GM23338 (cell line): ENCODE data around the gene AEBP2. TPM values are rescaled to one million over a fixed set of nuclear protein-coding genes. Genes with fewer than 3 reads are reported as not detected.

Experiments
- ATAC-seq: fragments of 200-7000 bp; cut with Tn5 transposase; 3 replicates; pipeline ENCODE4 v1.9.1; 2020
- DNase-seq: peaks from one replicate; pipeline ENCODE4 v3.0.0-alpha.2; 2015; ENCODE audit warnings: low spot score
- H2AFZ ChIP-seq: fragments of 200-600 bp; sonication (generic); 2 replicates; pipeline ENCODE4 v1.8.0; 2016; ENCODE audit warnings: antibody characterized with exemption, mild to moderate bottlenecking, moderate library complexity
- H3F3A ChIP-seq: fragments of 200-600 bp; sonication (generic); replicated peaks from 2 replicates; pipeline ENCODE4 v1.8.0; 2017; ENCODE audit warnings: antibody characterized with exemption, mixed run types, low read depth
- H3K27ac ChIP-seq: fragments of 200-600 bp; sonication (generic); 2 replicates; pipeline ENCODE4 v1.6.1; 2016; ENCODE audit warnings: low read depth
- H3K27me3 ChIP-seq: fragments of 200-600 bp; sonication (generic); 2 replicates; pipeline ENCODE4 v1.8.0; 2016; ENCODE audit warnings: mild to moderate bottlenecking, mixed run types, moderate library complexity; ENCODE audit not compliant: insufficient read depth
- H3K36me3 ChIP-seq: fragments of 200-600 bp; sonication (generic); 2 replicates; pipeline ENCODE4 v1.8.0; 2016; ENCODE audit warnings: mild to moderate bottlenecking; ENCODE audit not compliant: insufficient read depth
- H3K4me1 ChIP-seq: fragments of 200-600 bp; sonication (generic); 2 replicates; pipeline ENCODE4 v1.8.0; 2016; ENCODE audit warnings: mild to moderate bottlenecking, moderate library complexity; ENCODE audit not compliant: insufficient read depth
- H3K4me2 ChIP-seq: fragments of 200-600 bp; sonication (generic); 2 replicates; pipeline ENCODE4 v1.7.1; 2017; ENCODE audit warnings: mixed run types
- H3K4me3 ChIP-seq: fragments of 200-600 bp; sonication (generic); 2 replicates; pipeline ENCODE4 v1.6.1; 2016; ENCODE audit warnings: mixed run types
- H3K79me2 ChIP-seq: fragments of 200-600 bp; sonication (generic); replicated peaks from 2 replicates; pipeline ENCODE4 v1.8.0; 2017; ENCODE audit warnings: mild to moderate bottlenecking; ENCODE audit not compliant: insufficient read depth
- H3K9me2 ChIP-seq: fragments of 200-600 bp; sonication (generic); 2 replicates; pipeline ENCODE4 v1.8.0; 2017; ENCODE audit not compliant: insufficient read depth
- H4K20me1 ChIP-seq: fragments of 200-600 bp; sonication (generic); replicated peaks from 2 replicates; pipeline ENCODE4 v1.8.0; 2017; ENCODE audit warnings: mild to moderate bottlenecking; ENCODE audit not compliant: insufficient read depth
- H3K27ac Mint-ChIP-seq: 2 replicates; pipeline ENCODE4 v1.8.0; 2020; ENCODE audit warnings: inconsistent platforms, mild to moderate bottlenecking, moderate library complexity, mixed read lengths
- H3K27me3 Mint-ChIP-seq: 3 replicates; pipeline ENCODE4 v1.8.0; 2022; ENCODE audit warnings: low read depth, mild to moderate bottlenecking, moderate library complexity, mixed read lengths, inconsistent platforms; ENCODE audit not compliant: insufficient read depth, poor library complexity
- H3K36me3 Mint-ChIP-seq: 3 replicates; pipeline ENCODE4 v1.8.0; 2021; ENCODE audit warnings: low read depth, mild to moderate bottlenecking, inconsistent platforms, moderate library complexity, mixed read lengths
- H3K4me1 Mint-ChIP-seq: 3 replicates; pipeline ENCODE4 v1.8.0; 2020; ENCODE audit warnings: mild to moderate bottlenecking, inconsistent platforms, mixed read lengths
- H3K4me3 Mint-ChIP-seq: 3 replicates; pipeline ENCODE4 v1.8.0; 2021; ENCODE audit warnings: moderate library complexity, mild to moderate bottlenecking, inconsistent platforms, mixed read lengths
- H3K9me3 Mint-ChIP-seq: 3 replicates; pipeline ENCODE4 v1.8.0; 2020; ENCODE audit warnings: moderate library complexity, mild to moderate bottlenecking, inconsistent platforms, mixed read lengths
- CREB1 ChIP-seq: fragments of 250-450 bp; sonication (Bioruptor Pico); IDR thresholded peaks from 2 replicates; pipeline ENCODE4 v1.5.0; 2020; ENCODE audit warnings: low read depth, mild to moderate bottlenecking, moderate library complexity
- CTCF ChIP-seq, 2 experiments: fragments of 200-600 bp in 1 of 2; sonication (generic) in 1 of 2; conservative IDR thresholded peaks; 2 replicates each; pipeline versions ENCODE4 v1.5.1 to v1.6.1; 2016 to 2017; ENCODE audit warnings: antibody characterized with exemption in 2 of 2, low read depth in 2 of 2, mild to moderate bottlenecking in 2 of 2, moderate library complexity in 1 of 2
- EZH2phosphoT487 ChIP-seq: fragments of 200-600 bp; sonication (generic); IDR thresholded peaks from one replicate; pipeline ENCODE4 v1.8.1; 2018; ENCODE audit warnings: antibody characterized with exemption; ENCODE audit not compliant: unreplicated experiment
- JUNB ChIP-seq: IDR thresholded peaks from one replicate; pipeline ENCODE4 v1.6.1; 2016; ENCODE audit warnings: antibody characterized with exemption; ENCODE audit not compliant: unreplicated experiment
- NANOG ChIP-seq: IDR thresholded peaks from 2 replicates; pipeline ENCODE4 v1.6.1; 2016; ENCODE audit warnings: antibody characterized with exemption, borderline replicate concordance
- REST ChIP-seq: IDR thresholded peaks from one replicate; pipeline ENCODE4 v1.6.1; 2018; ENCODE audit warnings: antibody characterized with exemption; ENCODE audit not compliant: unreplicated experiment
- STAT1 ChIP-seq: IDR thresholded peaks from one replicate; pipeline ENCODE4 v1.6.1; 2016; ENCODE audit warnings: antibody characterized with exemption; ENCODE audit not compliant: unreplicated experiment
- ZNF114 ChIP-seq: fragments of 250-450 bp; sonication (Bioruptor Pico); IDR thresholded peaks from 2 replicates; pipeline ENCODE4 v1.5.0; 2020; ENCODE audit warnings: mild to moderate bottlenecking, moderate library complexity
- polyA plus RNA-seq: library from polyadenylated mRNA; unstranded; fragments of >200 nt; fragmentation: Nextera tagmentation; extraction: Ambion mirVana; gene quantifications from 2 replicates; pipeline ENCODE4 v1.2.1, GENCODE V29; 2016
- total RNA-seq: library from RNA; depleted of rRNA; stranded (reverse); fragments of >200 nt; shearing (Covaris generic); gene quantifications from 2 replicates; pipeline ENCODE4 v1.2.3, GENCODE V29; 2014

Gene AEBP2
- total and polyA plus RNA-seq, 2 experiments from 2014 or later = 39.3 to 48.1 TPM

- H3K79me2 ChIP-seq = peaks cover 100% of the 10 kb centered on the region
- H3K4me1 ChIP-seq = peaks cover 51% of the 10 kb centered on the region
- peaks cover 93% of the 10 kb centered on the region for H4K20me1 ChIP-seq
- H3K4me3 ChIP-seq = no peak overlapping the region
- Mint-ChIP-seq H3K36me3 (peaks cover 48% of the 10 kb centered on the region), H3K4me3 (no peak overlapping the region; the same call in 2 of the 3 replicates), H3K4me1 (peaks cover 74% of the 10 kb centered on the region), H3K9me3 (no peaks in the 10 kb centered on the region; the same call in 2 of the 3 replicates), H3K27me3 (no peaks in the 10 kb centered on the region), H3K27ac (peak overlapping the region; percentile 89)
- H3K4me2 ChIP-seq = peak overlapping the region; percentile 4; the same call in 1 of the 2 replicates
- no peak overlapping the region for H3K27ac ChIP-seq
- ATAC-seq = no peak
- H3K9me2 ChIP-seq = no peaks in the 10 kb centered on the region
- H3F3A ChIP-seq = no peaks in the 10 kb centered on the region
- H3K36me3 ChIP-seq = no peaks in the 10 kb centered on the region
- no peaks in the 10 kb centered on the region for H3K27me3 ChIP-seq
- TF ChIP-seq EZH2phosphoT487 (no peak), STAT1 (no peak), JUNB (no peak), REST (no peak), ZNF114 (no peak), CTCF (conservative IDR thresholded peaks at IDR 0.05; ENCODE audit: low read depth in 2 of 2) (no peak)
- no peak for DNase-seq
- H2AFZ ChIP-seq = no peak overlapping the region
Observed at GRCh38 chr12:19453961-19454360, 14.7 kb downstream of the AEBP2 start.

- Mint-ChIP-seq H3K36me3 (peaks cover 48% of the 10 kb centered on the region), H3K4me3 (no peak overlapping the region), H3K27ac (no peak overlapping the region), H3K9me3 (no peaks in the 10 kb centered on the region; the same call in 2 of the 3 replicates), H3K4me1 (peaks cover 68% of the 10 kb centered on the region), H3K27me3 (no peaks in the 10 kb centered on the region)
- no peak overlapping the region for H3K27ac ChIP-seq
- DNase-seq = no peak
- H4K20me1 ChIP-seq = peaks cover 93% of the 10 kb centered on the region
- H3K4me1 ChIP-seq = peaks cover 45% of the 10 kb centered on the region
- H3K4me3 ChIP-seq = no peak overlapping the region
- no peaks in the 10 kb centered on the region for H3K27me3 ChIP-seq
- H3K36me3 ChIP-seq = no peaks in the 10 kb centered on the region
- ATAC-seq = no peak
- H2AFZ ChIP-seq = no peak overlapping the region
- no peak overlapping the region for H3K4me2 ChIP-seq
- no peaks in the 10 kb centered on the region for H3K9me2 ChIP-seq
- peaks cover 100% of the 10 kb centered on the region for H3K79me2 ChIP-seq
- no peaks in the 10 kb centered on the region for H3F3A ChIP-seq
- no peak for TF ChIP-seq NANOG
- TF ChIP-seq STAT1 = no peak
- TF ChIP-seq CTCF (conservative IDR thresholded peaks at IDR 0.05; ENCODE audit: low read depth in 2 of 2) = no peak
- TF ChIP-seq CREB1 (CRISPR knock-in tag) = no peak
Observed at GRCh38 chr12:19454837-19455236, 15.5 kb downstream of the AEBP2 start.
